KMS-11 (cell line): ENCODE results near the gene JAGN1.

Source experiments
- H2AFZ ChIP-seq: fragments of 200-600 bp; sonication (generic); 2 replicates; pipeline ENCODE4 v1.6.1; 2016; ENCODE audit warnings: antibody characterized with exemption, mixed run types, low read depth
- H3K27ac ChIP-seq: fragments of 200-600 bp; sonication (generic); 2 replicates; pipeline ENCODE4 v1.6.1; 2016; ENCODE audit warnings: mild to moderate bottlenecking, mixed run types
- H3K27me3 ChIP-seq: fragments of 200-600 bp; sonication (generic); 2 replicates; pipeline ENCODE4 v1.6.1; 2017; ENCODE audit warnings: mild to moderate bottlenecking, low read depth, mixed run types, moderate library complexity; ENCODE audit not compliant: insufficient read depth
- H3K36me3 ChIP-seq: fragments of 200-600 bp; sonication (generic); 2 replicates; pipeline ENCODE4 v1.6.1; 2017; ENCODE audit warnings: mild to moderate bottlenecking, mixed run types; ENCODE audit not compliant: insufficient read depth
- H3K4me1 ChIP-seq: fragments of 200-600 bp; sonication (generic); 2 replicates; pipeline ENCODE4 v1.6.1; 2016; ENCODE audit warnings: mild to moderate bottlenecking, low read depth, mixed run types; ENCODE audit not compliant: poor library complexity, severe bottlenecking
- H3K4me2 ChIP-seq: fragments of 200-600 bp; sonication (generic); 2 replicates; pipeline ENCODE4 v1.7.0; 2016; ENCODE audit warnings: mild to moderate bottlenecking, mixed run types
- H3K4me3 ChIP-seq: fragments of 200-600 bp; sonication (generic); IDR thresholded peaks from 2 replicates; pipeline ENCODE4 v1.6.1; 2017; ENCODE audit warnings: low read depth, low read length, mixed read lengths; ENCODE audit not compliant: insufficient read depth
- H3K79me2 ChIP-seq: fragments of 200-600 bp; sonication (generic); 2 replicates; pipeline ENCODE4 v1.6.1; 2016; ENCODE audit warnings: low read depth, mixed run types; ENCODE audit not compliant: insufficient read depth
- H3K9ac ChIP-seq: fragments of 200-600 bp; sonication (generic); 2 replicates; pipeline ENCODE4 v1.6.1; 2016; ENCODE audit warnings: mild to moderate bottlenecking, mixed run types
- H4K20me1 ChIP-seq: fragments of 200-600 bp; sonication (generic); 2 replicates; pipeline ENCODE4 v1.6.1; 2016; ENCODE audit warnings: mild to moderate bottlenecking, mixed run types; ENCODE audit not compliant: insufficient read depth
- TF ChIP-seq, protein P1 (sequence below): fragments of 200-600 bp; sonication (generic); conservative IDR thresholded peaks from 2 replicates; pipeline ENCODE4 v1.6.1; 2017; ENCODE audit warnings: low read depth, mild to moderate bottlenecking, antibody characterized with exemption, low read length, moderate library complexity, mixed read lengths

Gene JAGN1

DNA sequence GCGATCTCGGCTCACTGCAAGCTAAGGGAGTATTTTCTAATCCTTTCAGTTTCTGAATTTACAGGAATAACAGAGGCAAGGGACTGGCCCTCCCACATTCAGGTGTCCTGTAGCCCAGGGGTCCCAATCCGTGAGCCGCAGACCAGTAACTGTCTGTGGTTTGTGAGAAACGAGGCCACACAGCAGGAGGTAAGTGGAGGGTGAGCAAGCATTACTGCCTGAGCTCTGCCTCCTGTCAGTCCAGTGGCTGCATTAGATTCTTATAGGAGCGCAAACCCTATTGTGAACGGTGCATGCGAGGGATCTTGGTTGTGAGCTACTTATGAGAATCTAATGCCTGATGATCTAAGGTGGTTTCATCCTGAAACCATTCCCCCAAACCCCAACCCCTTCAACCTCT lies 21.5 kb downstream of the JAGN1 start:
- Histone ChIP-seq H3K27ac (peak overlapping the region; percentile 86), H3K79me2 (no peaks in the 10 kb centered on the region), H2AFZ (peak overlapping the region; percentile 41; the same call in 1 of the 2 replicates), H3K27me3 (no peaks in the 10 kb centered on the region), H3K36me3 (no peaks in the 10 kb centered on the region), H3K4me1 (peaks cover 57% of the 10 kb centered on the region), H3K4me2 (peak overlapping the region; percentile 80), H3K4me3 (no peak overlapping the region), H4K20me1 (no peaks in the 10 kb centered on the region), H3K9ac (peak overlapping the region; percentile 52)
- TF ChIP-seq, protein P1, sequence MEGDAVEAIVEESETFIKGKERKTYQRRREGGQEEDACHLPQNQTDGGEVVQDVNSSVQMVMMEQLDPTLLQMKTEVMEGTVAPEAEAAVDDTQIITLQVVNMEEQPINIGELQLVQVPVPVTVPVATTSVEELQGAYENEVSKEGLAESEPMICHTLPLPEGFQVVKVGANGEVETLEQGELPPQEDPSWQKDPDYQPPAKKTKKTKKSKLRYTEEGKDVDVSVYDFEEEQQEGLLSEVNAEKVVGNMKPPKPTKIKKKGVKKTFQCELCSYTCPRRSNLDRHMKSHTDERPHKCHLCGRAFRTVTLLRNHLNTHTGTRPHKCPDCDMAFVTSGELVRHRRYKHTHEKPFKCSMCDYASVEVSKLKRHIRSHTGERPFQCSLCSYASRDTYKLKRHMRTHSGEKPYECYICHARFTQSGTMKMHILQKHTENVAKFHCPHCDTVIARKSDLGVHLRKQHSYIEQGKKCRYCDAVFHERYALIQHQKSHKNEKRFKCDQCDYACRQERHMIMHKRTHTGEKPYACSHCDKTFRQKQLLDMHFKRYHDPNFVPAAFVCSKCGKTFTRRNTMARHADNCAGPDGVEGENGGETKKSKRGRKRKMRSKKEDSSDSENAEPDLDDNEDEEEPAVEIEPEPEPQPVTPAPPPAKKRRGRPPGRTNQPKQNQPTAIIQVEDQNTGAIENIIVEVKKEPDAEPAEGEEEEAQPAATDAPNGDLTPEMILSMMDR, result no peak

DNA sequence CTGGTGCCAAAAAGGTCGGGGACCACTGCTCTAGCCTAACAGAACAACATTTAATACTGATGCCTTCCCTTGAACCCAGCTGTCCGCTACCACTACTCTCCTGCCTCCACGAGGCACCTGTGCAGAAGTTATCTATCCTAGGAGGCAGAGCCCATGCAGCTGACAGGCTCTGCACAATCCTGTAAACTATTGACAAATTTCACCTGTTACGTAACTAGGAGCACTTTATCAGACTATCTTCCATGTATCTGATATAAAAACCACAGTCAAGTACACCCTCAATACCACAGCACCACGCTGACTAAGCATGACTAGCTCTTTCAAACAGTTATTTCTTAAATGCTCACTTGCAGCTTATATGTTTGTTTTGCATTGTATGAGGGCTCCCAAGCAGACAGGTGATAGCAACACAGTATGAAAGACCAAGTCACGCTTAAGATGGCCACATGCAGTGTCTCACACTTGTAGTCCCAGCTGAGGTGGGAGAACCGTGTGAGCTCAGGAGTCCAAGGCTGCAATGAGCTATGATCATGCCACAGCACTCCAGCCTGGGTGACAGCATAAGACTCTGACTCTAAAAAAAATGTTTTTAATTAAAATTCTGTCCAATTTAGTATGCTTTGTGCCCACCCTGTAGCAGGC lies 22.0 kb downstream of the JAGN1 start:
- TF ChIP-seq, protein P1, result no peak
- Histone ChIP-seq H4K20me1 (no peaks in the 10 kb centered on the region), H3K36me3 (no peaks in the 10 kb centered on the region), H3K79me2 (no peaks in the 10 kb centered on the region), H3K4me3 (no peak overlapping the region), H3K27me3 (no peaks in the 10 kb centered on the region), H3K9ac (peak overlapping the region; percentile 52; the same call in 1 of the 2 replicates), H3K27ac (peak overlapping the region; percentile 86), H3K4me2 (peak overlapping the region; percentile 80), H2AFZ (peak overlapping the region; percentile 41; the same call in 1 of the 2 replicates), H3K4me1 (peaks cover 57% of the 10 kb centered on the region)

DNA sequence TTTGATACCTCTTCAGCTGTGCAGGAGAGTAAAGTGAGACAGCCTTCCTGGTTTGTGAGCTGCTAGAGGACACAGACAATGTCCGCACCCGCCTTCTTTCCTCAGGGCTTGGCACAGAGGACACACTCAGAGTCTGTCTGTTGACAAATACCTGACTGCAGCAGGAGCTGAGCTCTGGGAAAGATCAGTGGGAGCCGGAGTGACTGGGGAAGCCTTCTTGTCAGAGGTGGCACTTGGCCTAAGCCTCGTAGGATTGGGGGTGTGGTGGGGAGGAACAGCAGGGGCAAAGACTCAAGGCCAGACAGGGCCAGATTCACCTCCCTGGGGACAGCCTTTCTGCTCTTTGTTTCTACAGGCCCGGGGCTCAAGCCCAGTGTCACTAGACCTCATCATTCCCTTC lies 23.2 kb downstream of the JAGN1 start:
- Histone ChIP-seq H3K27ac (no peak overlapping the region), H3K27me3 (no peaks in the 10 kb centered on the region), H3K36me3 (no peaks in the 10 kb centered on the region), H2AFZ (no peak overlapping the region), H3K4me3 (no peak overlapping the region), H3K4me2 (no peak overlapping the region), H4K20me1 (no peaks in the 10 kb centered on the region), H3K9ac (no peak overlapping the region), H3K79me2 (no peaks in the 10 kb centered on the region), H3K4me1 (peaks cover 57% of the 10 kb centered on the region)
- TF ChIP-seq, protein P1, result no peak

DNA sequence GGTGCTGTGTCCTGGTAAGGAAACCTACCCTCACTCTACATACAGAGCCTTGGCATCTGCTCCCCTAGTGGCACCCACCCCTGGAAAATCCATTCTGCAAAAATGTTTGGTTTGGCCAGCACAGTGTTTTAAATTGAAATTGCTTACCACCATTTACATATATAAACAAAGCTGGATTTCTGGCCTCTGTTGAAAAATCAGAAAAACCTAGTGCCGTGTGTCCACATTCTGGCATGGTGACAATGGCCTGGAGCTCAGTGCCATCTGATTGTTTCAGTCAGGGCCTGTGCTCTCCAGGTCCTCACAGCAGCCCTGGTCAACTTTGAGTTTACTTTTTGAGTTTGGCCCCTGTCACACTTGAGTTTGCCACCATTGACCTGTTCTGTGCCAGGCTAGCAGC lies 23.6 kb downstream of the JAGN1 start:
- no peak overlapping the region for H3K4me3 ChIP-seq
- no peaks in the 10 kb centered on the region for H4K20me1 ChIP-seq
- peaks cover 57% of the 10 kb centered on the region for H3K4me1 ChIP-seq
- no peaks in the 10 kb centered on the region for H3K27me3 ChIP-seq
- H3K9ac ChIP-seq, result no peak overlapping the region
- H2AFZ ChIP-seq, result no peak overlapping the region
- H3K4me2 ChIP-seq, result no peak overlapping the region; the same call in 1 of the 2 replicates
- TF ChIP-seq, protein P1, result no peak
- no peaks in the 10 kb centered on the region for H3K36me3 ChIP-seq
- no peak overlapping the region for H3K27ac ChIP-seq
- no peaks in the 10 kb centered on the region for H3K79me2 ChIP-seq
